ENCODE data around the gene ZNF484.
"Not testable (repeated sequence)": the region's sequence is repeated elsewhere in the genome, so short reads cannot be mapped to it uniquely, and the experiment has no call there.

The ZNF484 gene

DNA sequence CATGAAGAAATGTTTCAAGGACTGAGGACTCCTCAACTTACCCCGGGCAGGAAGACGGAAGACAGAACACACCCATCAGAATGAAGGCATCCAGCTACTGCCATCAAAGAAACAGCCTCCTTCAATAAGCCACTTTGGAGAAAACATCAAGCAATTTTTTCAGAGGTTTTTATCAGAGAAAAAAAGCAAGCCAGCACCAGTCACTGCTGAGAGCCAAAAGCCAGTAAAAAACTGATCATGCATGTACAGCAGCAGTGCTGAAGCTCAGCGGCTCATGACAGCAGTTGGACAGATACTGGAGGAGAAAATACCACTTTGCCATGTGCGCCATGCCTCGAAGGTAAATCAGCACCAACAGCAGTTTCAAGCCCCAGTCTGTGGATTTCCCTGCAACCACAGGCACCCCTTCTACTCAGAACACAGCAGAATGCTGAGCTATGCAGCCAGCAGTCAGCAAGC, 10.1 kb upstream of the ZNF484 start:
- peaks cover 30% of the 10 kb centered on the region in 2 experiments for H3K27me3 ChIP-seq (ENCODE audit: control insufficient read depth in 1 of 2, insufficient read depth in 1 of 2, low read length in 2 of 2)
- no peak overlapping the region for H3K14ac ChIP-seq (ENCODE audit: low read length in 2 of 2)
- H3K79me1 ChIP-seq (replicated peaks; ENCODE audit: low read length, poor library complexity, severe bottlenecking) = no peaks in the 10 kb centered on the region
- no peaks in the 10 kb centered on the region for H3K36me3 ChIP-seq (ENCODE audit: control insufficient read depth in 1 of 2, insufficient read depth in 2 of 2, low read depth in 1 of 2, low read length in 2 of 2)
- H3K18ac ChIP-seq (ENCODE audit: low read depth in 1 of 2, low read length in 2 of 2) = no peak overlapping the region
- WGBS = 84% methylated on average over 5 of the region's 5 CpGs
- no peak overlapping the region for H2AK5ac ChIP-seq (ENCODE audit: low read length, severe bottlenecking)
- no peak overlapping the region for H2BK5ac ChIP-seq (ENCODE audit: low read depth, low read length, poor library complexity, severe bottlenecking)
- no peak overlapping the region for H4K91ac ChIP-seq (ENCODE audit: low read length)
- H2BK12ac ChIP-seq (ENCODE audit: low read length in 2 of 2) = no peak overlapping the region
- no peak overlapping the region for H2AFZ ChIP-seq (ENCODE audit: low read depth, low read length)
- no peak overlapping the region for H2BK15ac ChIP-seq (ENCODE audit: low read depth, poor library complexity, severe bottlenecking)
- H3K9me3 ChIP-seq (ENCODE audit: control insufficient read depth, low read length) = no peaks in the 10 kb centered on the region
- no peak overlapping the region for H3K9ac ChIP-seq (ENCODE audit: low read length)
- no peak overlapping the region for H3K23ac ChIP-seq (ENCODE audit: low read length in 2 of 2)
- H3K27ac ChIP-seq (ENCODE audit: low read length, poor library complexity, severe bottlenecking) = no peak overlapping the region
- H3K4ac ChIP-seq (ENCODE audit: low read depth in 1 of 2, low read length in 2 of 2) = no peak overlapping the region
- H3K4me2 ChIP-seq (ENCODE audit: low read length, poor library complexity, severe bottlenecking) = no peak overlapping the region
- no peak for DNase-seq
- H2BK120ac ChIP-seq (ENCODE audit: low read depth, low read length) = no peak overlapping the region
- H3K4me3 ChIP-seq (ENCODE audit: insufficient read depth in 1 of 2, low read depth in 1 of 2, low read length in 2 of 2) = no peak overlapping the region
- H3K4me1 ChIP-seq (ENCODE audit: control insufficient read depth, insufficient read depth, low read depth, low read length) = no peaks in the 10 kb centered on the region
- no peak overlapping the region for H4K8ac ChIP-seq (ENCODE audit: low read length)

DNA sequence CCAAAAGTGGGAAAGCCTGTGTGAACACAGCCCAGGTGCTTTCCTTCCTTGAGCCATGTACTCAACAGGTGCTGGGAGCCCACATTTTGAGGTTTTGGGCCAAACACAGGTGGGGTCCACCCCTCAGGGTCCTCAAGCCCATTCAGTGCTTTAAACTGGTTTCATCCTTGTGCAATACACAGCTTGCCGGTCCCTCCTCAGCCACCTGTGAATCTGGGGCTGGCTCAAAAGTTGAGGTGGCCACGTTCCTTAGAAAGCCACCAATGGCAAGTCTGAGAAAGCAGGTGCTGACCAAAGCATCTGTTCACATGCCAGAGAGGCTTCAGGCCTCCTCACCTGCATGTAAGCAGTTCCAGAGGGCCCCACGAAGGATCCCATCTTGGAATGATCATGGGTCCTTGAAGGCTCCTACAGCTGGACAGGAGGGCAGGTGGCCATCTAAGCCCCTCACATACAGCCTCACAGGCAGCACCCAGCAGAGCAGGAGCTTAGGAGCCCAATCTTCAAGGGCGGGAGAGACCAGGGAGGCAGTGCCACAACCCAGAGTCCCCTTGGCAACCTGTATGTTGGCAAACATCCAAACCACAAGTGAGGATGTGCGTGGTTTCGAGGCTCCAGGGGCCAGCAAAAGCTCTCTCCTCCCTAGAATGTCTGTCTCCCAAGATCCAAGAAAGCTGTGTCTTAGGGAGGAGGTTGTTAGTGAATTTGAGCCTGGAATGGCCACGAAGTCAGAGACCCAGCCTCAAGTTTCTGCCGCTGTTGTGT, 9.2 kb upstream of the ZNF484 start:
- peaks cover 28 to 30% of the 10 kb centered on the region in 2 experiments for H3K27me3 ChIP-seq (ENCODE audit: control insufficient read depth in 1 of 2, insufficient read depth in 1 of 2, low read length in 2 of 2)
- not testable (repeated sequence) for H3K4me1 ChIP-seq (ENCODE audit: control insufficient read depth, insufficient read depth, low read depth, low read length); H2BK5ac ChIP-seq (ENCODE audit: low read depth, low read length, poor library complexity, severe bottlenecking); H3K4me3 ChIP-seq (ENCODE audit: insufficient read depth in 1 of 2, low read depth in 1 of 2, low read length in 2 of 2); H2BK12ac ChIP-seq (ENCODE audit: low read length in 2 of 2); DNase-seq; H3K4me2 ChIP-seq (ENCODE audit: low read length, poor library complexity, severe bottlenecking); H2BK120ac ChIP-seq (ENCODE audit: low read depth, low read length); H3K14ac ChIP-seq (ENCODE audit: low read length in 2 of 2); H4K91ac ChIP-seq (ENCODE audit: low read length); H3K18ac ChIP-seq (ENCODE audit: low read depth in 1 of 2, low read length in 2 of 2); H2AFZ ChIP-seq (ENCODE audit: low read depth, low read length); H3K4ac ChIP-seq (ENCODE audit: low read depth in 1 of 2, low read length in 2 of 2); H3K23ac ChIP-seq (ENCODE audit: low read length in 2 of 2); H3K9me3 ChIP-seq (ENCODE audit: control insufficient read depth, low read length); H3K36me3 ChIP-seq (ENCODE audit: control insufficient read depth in 1 of 2, insufficient read depth in 2 of 2, low read depth in 1 of 2, low read length in 2 of 2); H3K27ac ChIP-seq (ENCODE audit: low read length, poor library complexity, severe bottlenecking); H2AK5ac ChIP-seq (ENCODE audit: low read length, severe bottlenecking); H2BK15ac ChIP-seq (ENCODE audit: low read depth, poor library complexity, severe bottlenecking); H3K79me1 ChIP-seq (replicated peaks; ENCODE audit: low read length, poor library complexity, severe bottlenecking); H4K8ac ChIP-seq (ENCODE audit: low read length); H3K9ac ChIP-seq (ENCODE audit: low read length)
- 75% methylated on average over 6 of the region's 8 CpGs for WGBS

GRCh38 chr9:92883666-92884405, 6.0 kb upstream of the ZNF484 start:
- not testable (repeated sequence) for H3K4me3 ChIP-seq (ENCODE audit: insufficient read depth in 1 of 2, low read depth in 1 of 2, low read length in 2 of 2); H3K79me1 ChIP-seq (replicated peaks; ENCODE audit: low read length, poor library complexity, severe bottlenecking); H3K27ac ChIP-seq (ENCODE audit: low read length, poor library complexity, severe bottlenecking); H2BK120ac ChIP-seq (ENCODE audit: low read depth, low read length); DNase-seq; H3K4me2 ChIP-seq (ENCODE audit: low read length, poor library complexity, severe bottlenecking); H3K9me3 ChIP-seq (ENCODE audit: control insufficient read depth, low read length); H2BK5ac ChIP-seq (ENCODE audit: low read depth, low read length, poor library complexity, severe bottlenecking); H2AFZ ChIP-seq (ENCODE audit: low read depth, low read length); H3K18ac ChIP-seq (ENCODE audit: low read depth in 1 of 2, low read length in 2 of 2); H3K9ac ChIP-seq (ENCODE audit: low read length); H2BK15ac ChIP-seq (ENCODE audit: low read depth, poor library complexity, severe bottlenecking); H2BK12ac ChIP-seq (ENCODE audit: low read length in 2 of 2); H4K91ac ChIP-seq (ENCODE audit: low read length); H2AK5ac ChIP-seq (ENCODE audit: low read length, severe bottlenecking); H3K36me3 ChIP-seq (ENCODE audit: control insufficient read depth in 1 of 2, insufficient read depth in 2 of 2, low read depth in 1 of 2, low read length in 2 of 2); H3K4me1 ChIP-seq (ENCODE audit: control insufficient read depth, insufficient read depth, low read depth, low read length); H3K14ac ChIP-seq (ENCODE audit: low read length in 2 of 2); H3K4ac ChIP-seq (ENCODE audit: low read depth in 1 of 2, low read length in 2 of 2); H3K23ac ChIP-seq (ENCODE audit: low read length in 2 of 2); H4K8ac ChIP-seq (ENCODE audit: low read length)
- WGBS = 85% methylated on average over 12 of the region's 15 CpGs
- peaks cover 17 to 25% of the 10 kb centered on the region in 2 experiments for H3K27me3 ChIP-seq (ENCODE audit: control insufficient read depth in 1 of 2, insufficient read depth in 1 of 2, low read length in 2 of 2)

DNA sequence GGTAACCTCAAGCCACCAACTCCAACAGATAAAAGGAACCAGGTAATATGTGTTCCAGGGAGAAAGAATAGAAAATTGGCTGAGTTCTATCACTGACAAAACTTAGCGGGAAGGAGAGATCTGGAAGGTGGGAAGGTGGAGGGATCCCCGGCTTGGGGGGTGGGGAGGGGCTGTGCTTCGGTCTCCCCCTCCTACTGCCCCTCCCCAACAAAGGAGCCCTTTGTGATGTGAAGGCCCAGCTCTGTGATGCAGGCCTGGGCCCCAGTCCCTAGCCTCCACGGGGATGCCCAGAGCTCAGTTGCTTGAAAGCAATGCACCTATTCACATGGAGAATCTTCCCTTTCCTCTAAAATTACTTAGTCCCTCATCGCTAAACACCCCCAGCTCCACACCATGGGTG, 4.4 kb upstream of the ZNF484 start:
- Histone ChIP-seq H3K4me3 (ENCODE audit: insufficient read depth in 1 of 2, low read depth in 1 of 2, low read length in 2 of 2) (no peak overlapping the region), H3K79me1 (replicated peaks; ENCODE audit: low read length, poor library complexity, severe bottlenecking) (no peaks in the 10 kb centered on the region), H3K4me2 (ENCODE audit: low read length, poor library complexity, severe bottlenecking) (no peak overlapping the region), H3K4me1 (ENCODE audit: control insufficient read depth, insufficient read depth, low read depth, low read length) (no peaks in the 10 kb centered on the region), H2BK15ac (ENCODE audit: low read depth, poor library complexity, severe bottlenecking) (no peak overlapping the region), H3K18ac (ENCODE audit: low read depth in 1 of 2, low read length in 2 of 2) (no peak overlapping the region), H3K27ac (ENCODE audit: low read length, poor library complexity, severe bottlenecking) (no peak overlapping the region), H2AK5ac (ENCODE audit: low read length, severe bottlenecking) (no peak overlapping the region), H3K9ac (ENCODE audit: low read length) (no peak overlapping the region), H3K9me3 (ENCODE audit: control insufficient read depth, low read length) (no peaks in the 10 kb centered on the region), H3K4ac (ENCODE audit: low read depth in 1 of 2, low read length in 2 of 2) (no peak overlapping the region), H4K91ac (ENCODE audit: low read length) (no peak overlapping the region), H2BK12ac (ENCODE audit: low read length in 2 of 2) (no peak overlapping the region), H3K23ac (ENCODE audit: low read length in 2 of 2) (no peak overlapping the region), H4K8ac (ENCODE audit: low read length) (no peak overlapping the region), H3K14ac (ENCODE audit: low read length in 2 of 2) (no peak overlapping the region), H2BK5ac (ENCODE audit: low read depth, low read length, poor library complexity, severe bottlenecking) (no peak overlapping the region), H3K36me3 (ENCODE audit: control insufficient read depth in 1 of 2, insufficient read depth in 2 of 2, low read depth in 1 of 2, low read length in 2 of 2) (no peaks in the 10 kb centered on the region), H3K27me3 (ENCODE audit: control insufficient read depth in 1 of 2, insufficient read depth in 1 of 2, low read length in 2 of 2) (peaks cover 9 to 10% of the 10 kb centered on the region in 2 experiments), H2BK120ac (ENCODE audit: low read depth, low read length) (no peak overlapping the region), H2AFZ (ENCODE audit: low read depth, low read length) (no peak overlapping the region)
- WGBS = 56% methylated on average over 3 of the region's 5 CpGs
- no peak for DNase-seq
